NCI-H345 treated with DMSO at 0.1 percent for 48 hours (cell line): ENCODE data around the gene N4BP2L2.
A peak's percentile ranks its signal among the peaks of the same experiment; 100 is the strongest.
"Not testable (repeated sequence)": the region's sequence is repeated elsewhere in the genome, so short reads cannot be mapped to it uniquely, and the experiment has no call there.

Experiments used
- DNase-seq: peaks from one replicate; lab custom pipeline; 2025; ENCODE audit not compliant: unreplicated experiment; lab: John Stamatoyannopoulos, UW

Gene N4BP2L2

DNA sequence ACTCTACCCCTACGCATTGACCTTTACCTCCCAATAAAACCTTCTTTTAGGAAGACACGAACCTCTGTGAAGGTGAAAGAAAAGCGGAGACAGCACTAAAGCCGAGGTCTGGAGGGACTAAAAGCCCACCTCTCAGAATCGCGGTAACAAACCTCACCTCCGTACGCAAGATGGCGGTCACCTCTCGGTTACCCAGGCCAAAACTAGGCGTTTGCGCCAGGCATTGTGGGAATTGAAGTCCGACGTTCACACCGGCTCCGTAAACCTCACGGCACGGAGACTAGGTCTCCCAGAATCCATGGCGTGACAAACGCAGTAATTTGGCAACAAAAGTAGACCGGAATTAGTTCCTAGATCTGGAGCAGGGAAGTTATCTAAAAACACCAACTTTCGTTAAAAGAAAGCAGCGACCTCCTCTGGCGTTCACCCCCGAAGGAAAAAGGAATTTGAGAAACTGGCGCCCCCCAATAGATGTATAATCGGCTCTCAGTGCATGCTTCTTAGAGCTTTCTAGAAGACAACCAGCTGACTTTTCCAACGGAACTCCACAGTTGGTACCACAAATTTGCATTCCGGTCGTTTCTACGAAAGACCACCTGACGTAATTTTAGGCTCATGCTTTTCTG lies at the start of gene N4BP2L2:
N4BP2L2 (minus strand) TSS at position 175 of the 626 bp plus-strand sequence. CDS start 1,768 bp downstream, outside the sequence.
- DNase-seq: peak; percentile 89

GRCh38 chr13:32587811-32588170 lies 49.2 kb upstream of the N4BP2L2 start:
- no peak for DNase-seq

- DNase-seq: no peak
Measured at GRCh38 chr13:32587011-32587810, 48.6 kb upstream of the N4BP2L2 start.

GRCh38 chr13:32586080-32586900 lies 47.7 kb upstream of the N4BP2L2 start, which contains the start of gene PDS5B:
Gene PDS5B (plus strand): TSS chr13:32586452. CDS start chr13:32648773, 62,321 bp downstream.
- peak; percentile 71 for DNase-seq

DNA sequence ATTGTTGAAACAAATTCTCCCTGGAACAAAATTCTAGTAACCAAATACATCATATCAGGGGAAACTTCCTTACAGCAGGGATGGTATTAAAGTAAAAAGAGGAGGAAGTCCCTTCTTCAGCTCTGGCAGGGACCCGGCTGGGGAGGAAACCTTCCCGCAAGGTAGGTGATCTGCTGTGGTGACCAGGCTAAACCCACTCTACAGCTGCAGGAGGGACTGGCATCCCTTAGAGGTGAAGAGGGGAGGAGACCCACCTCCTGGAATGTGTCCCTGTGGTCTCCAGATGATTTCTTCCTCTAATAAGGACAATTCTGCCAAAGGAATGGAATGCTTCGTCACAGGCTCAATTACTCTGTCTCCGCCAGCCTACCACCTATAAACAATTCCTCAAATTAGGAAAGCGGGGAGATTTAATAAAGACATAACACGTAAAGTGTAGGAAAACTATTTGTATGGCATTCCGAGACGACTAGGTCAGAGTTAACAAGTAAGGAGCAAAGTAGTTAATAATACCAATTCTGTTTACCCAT lies 47.0 kb upstream of the N4BP2L2 start:
- DNase-seq: no peak

- DNase-seq: no peak
Measured at GRCh38 chr13:32582991-32583390, 44.4 kb upstream of the N4BP2L2 start.

DNA sequence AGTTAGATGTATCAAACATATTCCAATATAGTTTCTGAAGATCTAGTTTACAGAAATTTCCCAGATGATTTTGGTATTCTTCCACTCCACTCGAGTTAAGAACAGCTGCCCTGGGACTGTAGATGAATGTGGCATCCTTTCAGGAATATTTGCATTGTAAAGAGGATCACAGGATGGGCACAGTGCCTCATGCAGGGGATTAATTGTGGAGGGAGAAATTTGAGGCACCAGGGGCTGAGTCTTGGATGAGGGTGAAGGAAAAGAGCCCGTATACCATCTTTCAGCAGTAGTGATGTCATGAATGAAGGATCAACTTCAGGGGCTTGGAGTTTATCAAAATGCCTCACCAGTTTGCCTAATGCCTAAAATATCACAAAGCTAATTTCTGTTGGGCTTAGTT lies 43.7 kb upstream of the N4BP2L2 start:
- DNase-seq: no peak

- DNase-seq: no peak
Measured at GRCh38 chr13:32581177-32581786, 42.7 kb upstream of the N4BP2L2 start.

- no peak for DNase-seq
Measured at GRCh38 chr13:32577032-32577431, 38.4 kb upstream of the N4BP2L2 start.

GRCh38 chr13:32575687-32576086 lies 37.1 kb upstream of the N4BP2L2 start:
- not testable (repeated sequence) for DNase-seq

- DNase-seq: not testable (repeated sequence)
Measured at GRCh38 chr13:32560842-32561241, 22.2 kb upstream of the N4BP2L2 start.

DNA sequence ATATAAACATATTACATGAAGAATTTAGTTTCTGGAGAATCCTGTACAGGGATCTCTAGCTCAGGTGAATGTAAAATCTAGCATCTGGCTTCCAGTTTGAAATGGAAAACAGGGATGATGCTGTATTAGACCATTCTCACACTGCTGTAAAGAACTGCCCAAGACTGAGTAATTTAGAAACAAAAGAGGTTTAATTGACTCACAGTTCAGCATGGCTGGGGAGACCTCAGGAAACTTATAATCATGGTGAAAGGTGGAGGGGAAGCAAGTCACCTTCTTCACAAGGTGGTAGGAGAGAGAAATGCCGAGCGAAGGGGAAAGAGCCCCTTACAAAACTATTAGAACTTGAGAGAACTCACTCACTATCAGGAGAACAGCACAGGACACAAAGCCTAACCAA lies 17.0 kb upstream of the N4BP2L2 start:
- DNase-seq: no peak

DNA sequence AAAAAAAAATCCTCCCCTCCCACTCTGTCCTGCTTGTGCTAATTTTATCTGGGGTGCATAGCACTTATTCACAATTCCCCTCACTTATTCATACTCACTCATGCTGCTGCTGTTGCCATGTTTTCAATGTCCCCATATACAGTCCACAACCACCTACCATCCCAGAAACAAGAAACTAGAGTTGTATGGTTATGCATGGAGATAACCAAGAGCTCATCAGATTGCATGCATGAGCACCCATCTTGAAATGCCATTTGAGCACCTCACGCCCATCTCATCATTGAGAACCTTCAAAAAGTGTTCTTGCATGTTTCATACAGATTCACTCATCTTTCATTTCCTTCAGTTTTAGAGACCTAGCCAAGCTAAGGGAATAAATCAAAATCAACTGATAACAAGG lies 15.1 kb upstream of the N4BP2L2 start:
- no peak for DNase-seq

GRCh38 chr13:32549788-32550187 lies 11.2 kb upstream of the N4BP2L2 start:
- no peak for DNase-seq

GRCh38 chr13:32548837-32549236 lies 10.2 kb upstream of the N4BP2L2 start:
- DNase-seq: no peak

DNA sequence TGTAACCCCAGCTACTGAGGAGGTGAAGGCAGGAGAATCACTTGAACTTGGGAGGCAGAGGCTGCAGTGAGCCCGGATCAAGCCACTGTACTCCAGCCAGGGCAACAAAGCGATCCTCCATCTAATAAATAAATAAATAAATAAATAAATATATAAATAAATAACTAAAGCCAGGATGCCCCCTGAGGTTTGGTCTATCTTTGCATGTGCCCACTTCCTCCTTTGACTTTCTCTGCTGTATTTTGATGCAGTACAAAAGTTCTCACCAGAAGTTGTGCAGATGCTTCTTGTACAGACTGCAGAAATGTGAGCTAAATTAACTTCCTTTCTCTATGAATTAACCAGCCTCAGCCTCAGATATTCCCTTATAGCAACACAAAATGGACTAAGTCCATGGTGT lies 6.5 kb upstream of the N4BP2L2 start:
- DNase-seq: no peak

- no peak for DNase-seq
Measured at GRCh38 chr13:32542221-32542620, 3.6 kb upstream of the N4BP2L2 start.

DNA sequence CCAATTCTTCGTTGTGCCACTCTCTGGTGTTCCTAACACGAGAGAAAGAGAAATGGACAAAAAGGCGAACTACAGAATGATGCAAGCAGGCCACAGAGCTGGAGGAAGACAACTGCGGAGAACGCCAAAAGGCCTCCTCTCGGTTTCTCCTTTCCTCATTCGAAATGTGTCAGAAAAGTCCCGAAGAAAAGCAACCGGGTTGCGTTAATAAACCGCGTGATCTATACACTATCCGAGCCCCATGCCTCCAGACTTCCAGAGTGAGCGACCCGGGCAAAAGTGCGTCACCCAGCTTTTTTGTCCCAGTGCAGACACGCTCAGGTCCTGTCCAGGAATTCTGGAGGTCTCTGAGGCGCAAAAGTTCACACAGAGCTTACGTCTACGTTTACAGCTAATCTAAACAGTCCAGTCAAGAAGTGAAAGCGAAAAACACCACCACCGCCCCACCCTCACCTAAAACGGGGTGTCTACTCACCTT lies 413 bp downstream of the N4BP2L2 start:
- no peak for DNase-seq

GRCh38 chr13:32537580-32538142 lies 934 bp downstream of the N4BP2L2 start:
- DNase-seq: no peak

GRCh38 chr13:32535748-32536147 lies 2.8 kb downstream of the N4BP2L2 start:
- no peak for DNase-seq
